Skeletal muscle tissue (tissue), 4 donors: ENCODE measurements around the gene CCDC188. TPM values are rescaled to one million over a fixed set of nuclear protein-coding genes. Genes with fewer than 3 reads are reported as not detected.

ENCODE experiments used
- H3K27ac ChIP-seq: one replicate; pipeline ENCODE4 v1.7.0; 2013; ENCODE audit warnings: mild to moderate bottlenecking, low read depth, low read length, inconsistent platforms
- H3K27me3 ChIP-seq, 3 donors: one replicate each; pipeline ENCODE4 v1.7.0; 2013; ENCODE audit warnings: low read length in 3 of 3; ENCODE audit not compliant: control insufficient read depth in 3 of 3, insufficient read depth in 3 of 3
- H3K36me3 ChIP-seq, 3 donors: one replicate each; pipeline ENCODE4 v1.7.0; 2013; ENCODE audit warnings: low read length in 3 of 3; ENCODE audit not compliant: control insufficient read depth in 3 of 3, insufficient read depth in 3 of 3
- H3K4me1 ChIP-seq, 3 donors: one replicate each; pipeline ENCODE4 v1.7.0; 2013; ENCODE audit warnings: low read length in 3 of 3, mild to moderate bottlenecking in 3 of 3; ENCODE audit not compliant: control insufficient read depth in 3 of 3, insufficient read depth in 3 of 3
- H3K4me3 ChIP-seq, 3 donors: one replicate each; pipeline ENCODE4 v1.7.0; 2013; ENCODE audit warnings: low read length in 3 of 3
- H3K9ac ChIP-seq, 3 donors: one replicate each; pipeline ENCODE4 v1.7.0; 2013; ENCODE audit warnings: low read length in 3 of 3, mild to moderate bottlenecking in 3 of 3, moderate library complexity in 2 of 3, low read depth in 1 of 3
- H3K9me3 ChIP-seq, 3 donors: one replicate each; pipeline ENCODE4 v1.7.0; 2013; ENCODE audit warnings: low read length in 3 of 3; ENCODE audit not compliant: control insufficient read depth in 3 of 3
- total RNA-seq: library from RNA; depleted of rRNA; stranded (reverse); fragments of >200 nt; gene quantifications from one replicate; pipeline ENCODE4 v1.2.3, GENCODE V29; 2014
- donor health status: Osteomylitis.

The CCDC188 gene
- total RNA-seq, 1 donor from 2014 or later, result not detected

DNA sequence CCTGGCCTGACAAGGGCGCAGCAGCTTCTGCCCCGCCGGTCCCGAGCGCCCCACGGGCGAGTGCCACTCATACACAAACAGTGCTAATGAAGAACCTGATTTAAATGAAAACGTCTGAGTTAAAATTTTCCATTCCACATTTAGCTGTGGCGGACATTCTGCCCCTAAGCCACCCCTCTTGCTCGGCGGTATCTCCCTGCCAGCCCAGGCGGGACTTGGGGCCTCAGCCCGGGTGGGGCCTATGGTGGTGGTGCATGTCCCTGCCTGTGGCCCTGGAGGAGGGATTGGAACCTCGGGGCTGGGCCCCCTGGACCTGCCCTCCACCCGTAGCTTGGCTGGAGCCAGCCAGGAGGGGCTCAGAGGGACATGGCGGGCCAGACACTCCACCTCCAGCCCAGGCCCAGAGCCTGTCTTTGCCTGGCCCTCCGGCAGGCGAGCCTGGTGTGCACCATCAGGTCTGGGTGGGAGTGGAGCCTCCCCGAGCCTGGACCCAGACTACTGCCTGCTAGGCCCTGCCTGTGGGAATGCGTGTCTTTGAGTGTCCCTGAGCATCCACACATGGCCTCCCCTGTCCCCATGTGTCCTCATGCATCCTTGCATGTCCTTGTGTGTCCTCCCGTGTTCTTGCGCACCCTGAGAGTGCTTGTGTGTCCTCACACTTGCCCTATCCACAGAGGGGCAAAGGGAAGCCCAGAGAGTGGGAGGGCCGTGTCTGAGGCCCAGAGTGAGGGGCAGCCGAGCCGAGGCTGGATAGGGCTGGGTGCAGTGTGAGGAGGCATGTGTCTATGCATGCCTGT, 14.9 kb downstream of the CCDC188 start:
- Histone ChIP-seq H3K4me1 (peaks cover 54 to 65% (median 62%) of the 10 kb centered on the region in 3 donors), H3K4me3 (peak overlapping the region in 2 of 3 donors; percentile 32 to 49), H3K27ac (no peak overlapping the region), H3K36me3 (peaks cover 5 to 10% (median 5%) of the 10 kb centered on the region in 3 donors), H3K9ac (peak overlapping the region; percentile 51 to 68 (median 53)), H3K27me3 (no peaks in the 10 kb centered on the region), H3K9me3 (no peaks in the 10 kb centered on the region)

DNA sequence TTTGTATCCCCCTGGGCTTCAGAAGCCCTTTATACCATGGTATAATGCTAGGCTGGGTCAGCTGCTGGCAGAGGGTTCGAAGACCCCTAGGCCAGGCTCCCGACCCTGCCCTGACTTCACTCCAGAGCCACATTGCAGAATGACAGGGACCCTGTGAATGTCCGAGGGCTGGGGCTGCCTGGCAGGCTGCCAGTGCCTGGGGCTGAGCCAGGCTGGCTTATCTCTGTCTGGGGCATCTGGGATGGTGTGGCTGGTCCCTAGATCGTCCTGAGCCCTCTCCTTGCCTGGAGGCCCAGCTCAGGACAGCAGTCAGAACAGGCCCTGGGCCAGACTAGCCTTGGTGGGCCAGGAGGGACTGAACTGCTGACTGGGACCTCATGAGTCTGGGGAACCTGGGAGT, 15.6 kb downstream of the CCDC188 start:
- no peak overlapping the region for H3K27ac ChIP-seq
- no peaks in the 10 kb centered on the region for H3K27me3 ChIP-seq
- H3K9ac ChIP-seq, result peak overlapping the region; percentile 51 to 68 (median 53)
- peaks cover 5 to 10% (median 5%) of the 10 kb centered on the region in 3 donors for H3K36me3 ChIP-seq
- no peak overlapping the region for H3K4me3 ChIP-seq
- H3K4me1 ChIP-seq, result peaks cover 60 to 71% (median 68%) of the 10 kb centered on the region in 3 donors
- H3K9me3 ChIP-seq, result no peaks in the 10 kb centered on the region

DNA sequence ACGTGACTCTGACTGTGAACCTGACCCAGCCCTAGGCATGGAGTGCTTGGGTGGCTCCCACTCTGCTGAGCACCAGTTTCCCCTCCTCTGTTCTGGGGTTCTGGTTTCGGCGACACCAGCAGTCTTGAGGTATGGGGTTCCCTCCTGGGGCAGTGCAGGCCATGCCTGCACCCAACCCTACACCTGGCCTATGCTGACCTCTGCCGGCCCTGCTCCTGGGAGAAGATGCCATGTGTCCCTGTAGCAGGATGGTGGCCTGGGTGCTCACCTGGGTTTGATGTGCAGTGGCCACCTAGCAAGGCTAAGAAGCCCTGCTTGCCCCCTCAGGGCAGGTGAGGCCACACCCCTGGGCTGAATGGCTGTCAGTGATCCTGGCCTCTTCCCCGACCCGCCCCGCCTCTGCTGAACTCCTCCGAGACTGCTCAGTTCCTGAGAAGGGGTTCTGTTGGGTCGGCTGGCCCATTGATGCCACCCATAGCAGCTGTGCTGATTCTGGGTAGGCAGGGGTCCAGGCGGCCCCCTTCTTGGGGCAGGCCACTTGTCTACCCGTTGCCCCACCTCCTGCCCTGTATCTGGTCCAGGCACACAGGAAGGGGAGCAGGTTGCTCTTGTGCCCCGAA, 16.8 kb downstream of the CCDC188 start:
- H3K4me1 ChIP-seq, result peaks cover 60 to 79% (median 78%) of the 10 kb centered on the region in 3 donors
- peak overlapping the region in 1 of 3 donors; percentile 40 for H3K4me3 ChIP-seq
- no peak overlapping the region for H3K27ac ChIP-seq

DNA sequence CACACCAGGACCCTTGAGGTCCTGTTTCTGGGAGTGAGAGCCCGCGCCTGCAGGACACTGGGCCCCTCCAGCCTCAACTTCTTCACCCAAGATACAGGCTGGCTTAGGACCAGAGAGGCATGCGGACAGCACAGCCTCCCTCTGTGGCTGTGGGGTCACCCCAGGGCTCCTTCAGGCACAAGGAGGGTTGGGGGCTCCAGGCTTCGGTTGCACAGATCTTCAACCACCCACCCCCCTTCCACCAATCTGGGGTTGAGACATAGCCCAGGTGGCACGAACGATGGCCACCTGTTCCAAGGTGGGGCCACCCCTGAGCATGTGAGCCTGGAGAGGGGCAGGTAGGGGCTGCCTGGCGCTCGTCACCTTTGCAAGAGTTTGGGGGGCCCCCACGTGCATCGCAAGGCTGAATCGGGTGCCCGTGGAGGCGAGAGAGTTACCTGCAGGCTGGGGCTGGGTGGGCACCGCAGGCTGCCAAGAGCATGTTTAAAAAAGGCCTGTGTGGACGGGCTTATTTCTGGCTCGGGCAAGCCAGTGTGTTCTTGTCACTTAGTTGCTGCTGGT, 18.1 kb downstream of the CCDC188 start:
- H3K27me3 ChIP-seq, result no peaks in the 10 kb centered on the region
- peak overlapping the region; percentile 77 to 86 (median 81) for H3K4me3 ChIP-seq
- H3K36me3 ChIP-seq, result peaks cover 0 to 5% (median 2%) of the 10 kb centered on the region in 3 donors
- peaks cover 56 to 71% (median 70%) of the 10 kb centered on the region in 3 donors for H3K4me1 ChIP-seq
- peak overlapping the region; percentile 62 for H3K27ac ChIP-seq
- H3K9me3 ChIP-seq, result no peaks in the 10 kb centered on the region
- H3K9ac ChIP-seq, result peak overlapping the region; percentile 81 to 88 (median 83)

More for the DNA sequence above, 16.8 kb downstream of the CCDC188 start:
- Histone ChIP-seq H3K36me3 (peaks cover 0 to 2% (median 0%) of the 10 kb centered on the region in 3 donors), H3K9ac (peak overlapping the region in 2 of 3 donors; percentile 5 to 45), H3K9me3 (no peaks in the 10 kb centered on the region), H3K27me3 (no peaks in the 10 kb centered on the region)

DNA sequence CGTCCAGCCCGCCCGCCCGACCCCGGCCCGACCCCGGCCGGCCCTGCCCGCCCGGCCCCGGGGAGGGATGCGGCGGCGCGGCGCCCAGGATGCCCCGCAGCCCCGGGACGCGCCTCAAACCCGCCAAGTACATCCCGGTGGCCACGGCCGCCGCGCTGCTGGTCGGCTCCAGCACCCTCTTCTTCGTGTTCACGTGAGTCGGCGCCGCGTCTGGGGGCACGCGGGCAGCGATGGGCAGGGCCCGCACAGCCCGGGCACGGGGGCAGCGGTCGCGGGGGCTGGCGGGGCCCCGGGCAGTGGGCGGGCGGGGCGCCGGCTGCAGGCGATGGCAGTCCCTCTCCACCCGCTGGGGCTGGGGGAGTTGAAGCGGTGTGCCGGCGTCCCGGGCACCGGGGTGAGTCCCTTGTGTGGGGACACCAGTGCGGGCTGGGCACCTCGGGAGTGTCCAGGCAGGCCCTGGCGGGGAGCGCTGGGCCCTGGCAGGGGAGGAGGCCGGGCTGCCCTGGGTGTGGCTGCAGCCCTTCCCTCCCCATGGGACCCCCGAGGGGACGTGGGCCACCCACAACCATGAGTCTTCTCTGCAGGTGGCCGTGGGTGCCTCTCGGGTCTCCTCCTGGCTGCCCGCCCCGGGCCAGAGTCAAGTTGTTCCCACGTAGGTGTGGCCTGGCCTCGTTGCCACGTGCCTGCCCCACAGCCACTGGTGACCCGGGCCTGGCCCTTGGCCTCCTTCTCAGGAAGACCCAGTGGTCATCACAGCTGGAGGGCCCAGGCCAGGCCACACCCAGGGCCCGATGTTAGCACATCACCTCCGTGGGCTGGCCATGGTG, 18.8 kb downstream of the CCDC188 start:
- Histone ChIP-seq H3K36me3 (peaks cover 7 to 11% (median 8%) of the 10 kb centered on the region in 3 donors), H3K27ac (peak overlapping the region; percentile 62), H3K27me3 (no peaks in the 10 kb centered on the region), H3K4me3 (peak overlapping the region; percentile 77 to 86 (median 81)), H3K9me3 (no peaks in the 10 kb centered on the region), H3K4me1 (peaks cover 49 to 64% (median 63%) of the 10 kb centered on the region in 3 donors), H3K9ac (peak overlapping the region; percentile 81 to 88 (median 83))

DNA sequence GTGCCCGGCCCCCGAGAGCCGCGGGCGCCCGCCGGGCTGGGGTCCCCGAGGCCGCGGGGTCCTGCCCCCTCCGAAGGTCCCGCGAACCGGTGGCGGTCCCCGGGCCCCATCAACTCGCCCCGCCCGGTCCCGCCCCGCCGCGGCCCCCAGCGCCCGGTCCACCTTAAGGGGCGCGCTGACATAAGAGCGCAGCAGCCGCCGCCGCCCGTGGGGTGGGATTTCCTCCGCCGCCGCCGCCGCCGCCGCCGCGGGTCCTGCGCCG, 19.3 kb downstream of the CCDC188 start, which contains the start of gene ZDHHC8:
Gene ZDHHC8, plus strand, starts transcription at position 208 of the 262 bp plus-strand sequence. CDS start 144 bp downstream, outside the sequence.
- Histone ChIP-seq H3K4me1 (peaks cover 44 to 60% (median 58%) of the 10 kb centered on the region in 3 donors), H3K4me3 (peak within 1 kb of the TSS; percentile 78 to 86 (median 83)), H3K36me3 (peaks cover 8 to 13% (median 10%) of the 10 kb centered on the region in 3 donors), H3K9ac (peak within 1 kb of the TSS; percentile 83 to 93 (median 85)), H3K9me3 (no peaks in the 10 kb centered on the region), H3K27ac (peak within 1 kb of the TSS; percentile 81), H3K27me3 (no peaks in the 10 kb centered on the region)

GRCh38 chr22:20130731-20131596, 19.9 kb downstream of the CCDC188 start:
- H3K9ac ChIP-seq, result peak overlapping the region; percentile 79 to 93 (median 85)
- H3K4me3 ChIP-seq, result peak overlapping the region; percentile 78 to 83 (median 82)
- H3K4me1 ChIP-seq, result peaks cover 41 to 60% (median 58%) of the 10 kb centered on the region in 3 donors
- peak overlapping the region; percentile 81 for H3K27ac ChIP-seq
- peaks cover 14 to 18% (median 16%) of the 10 kb centered on the region in 3 donors for H3K36me3 ChIP-seq
- H3K9me3 ChIP-seq, result no peaks in the 10 kb centered on the region
- H3K27me3 ChIP-seq, result no peaks in the 10 kb centered on the region

DNA sequence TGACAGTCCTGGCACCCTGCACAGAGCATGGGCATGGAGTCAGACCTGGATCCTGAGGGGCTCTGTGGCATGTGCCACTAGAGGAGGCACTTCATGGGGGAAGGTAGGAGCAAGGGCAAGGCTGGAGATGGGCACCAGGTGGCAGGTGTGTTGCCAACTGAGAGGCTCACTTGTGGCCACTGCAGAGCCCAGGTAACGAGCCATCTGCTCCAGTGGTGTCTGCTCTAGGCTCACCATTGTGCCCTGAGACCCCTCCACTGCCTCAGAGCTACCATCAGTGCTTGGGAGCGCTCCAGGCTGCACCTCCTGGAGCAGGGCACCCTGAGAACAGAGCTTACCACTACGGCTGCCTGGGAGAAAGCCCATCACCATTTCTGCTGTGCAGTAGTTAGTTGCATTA, 20.5 kb downstream of the CCDC188 start:
- H3K4me3 ChIP-seq, result peak overlapping the region in 1 of 3 donors; percentile 82
- peaks cover 20 to 22% (median 21%) of the 10 kb centered on the region in 3 donors for H3K36me3 ChIP-seq
- peak overlapping the region in 2 of 3 donors; percentile 14 to 93 for H3K9ac ChIP-seq
- peaks cover 39 to 60% (median 58%) of the 10 kb centered on the region in 3 donors for H3K4me1 ChIP-seq
- H3K9me3 ChIP-seq, result no peaks in the 10 kb centered on the region
- H3K27me3 ChIP-seq, result no peaks in the 10 kb centered on the region
- peak overlapping the region; percentile 81 for H3K27ac ChIP-seq

- peaks cover 21 to 28% (median 25%) of the 10 kb centered on the region in 3 donors for H3K36me3 ChIP-seq
These were observed 21.2 kb downstream of the CCDC188 start for GRCh38 chr22:20129747-20130014.

More at GRCh38 chr22:20129747-20130014, 21.2 kb downstream of the CCDC188 start:
- Histone ChIP-seq H3K4me3 (no peak overlapping the region), H3K9me3 (no peaks in the 10 kb centered on the region), H3K4me1 (peaks cover 37 to 59% (median 55%) of the 10 kb centered on the region in 3 donors), H3K27ac (no peak overlapping the region), H3K27me3 (no peaks in the 10 kb centered on the region), H3K9ac (no peak overlapping the region)
